ENCODE results near the gene PHACTR3. TPM values are rescaled to one million over a fixed set of nuclear protein-coding genes. Genes with fewer than 3 reads are reported as not detected.
A peak's percentile ranks its signal among the peaks of the same experiment; 100 is the strongest.
"Not testable (repeated sequence)": the region's sequence is repeated elsewhere in the genome, so short reads cannot be mapped to it uniquely, and the experiment has no call there.

PHACTR3 gene
- total RNA-seq, result under 1 TPM in 3 of 4 donors, not detected in 1; 0.54 to 0.81 (median 0.59) TPM

GRCh38 chr20:59603781-59604541 lies at the start of gene PHACTR3:
PHACTR3 (plus strand) TSS chr20:59604540; CDS start chr20:59605015, 475 bp downstream.
- peak within 1 kb of the TSS in 1 of 4 donors; percentile 30 for H3K27ac ChIP-seq
- no peak for ATAC-seq
- TF ChIP-seq POLR2A (IDR thresholded peaks at IDR 0.05) (no peak), CTCF (IDR thresholded peaks at IDR 0.05) (no peak), POLR2AphosphoS5 (IDR thresholded peaks at IDR 0.05) (no peak), EP300 (IDR thresholded peaks at IDR 0.05) (no peak)
- 12 to 20% methylated on average over 1 to 14 of the region's 40 CpGs for WGBS, 2 donors (ENCODE audit: low coverage in 1 of 2)
- H3K4me3 ChIP-seq, result peak within 1 kb of the TSS in 1 of 2 donors; percentile 40
- H3K4me1 ChIP-seq, result peaks cover 0 to 19% (median 8%) of the 10 kb centered on the region in 3 donors
- peaks cover 97% of the 10 kb centered on the region for H3K27me3 ChIP-seq
- H3K36me3 ChIP-seq, result no peaks in the 10 kb centered on the region
- H3K9me3 ChIP-seq, result no peaks in the 10 kb centered on the region

- not testable (repeated sequence) for ATAC-seq, H3K27ac ChIP-seq, H3K36me3 ChIP-seq, H3K4me3 ChIP-seq, H3K4me1 ChIP-seq, H3K9me3 ChIP-seq
- WGBS, 2 donors (ENCODE audit: low coverage in 1 of 2), result 90 to 100% methylated on average over 2 to 10 of the region's 26 CpGs
- H3K27me3 ChIP-seq, result peaks cover 18% of the 10 kb centered on the region
These were observed 46.4 kb upstream of the PHACTR3 start for GRCh38 chr20:59557733-59558529.

- Histone ChIP-seq H3K36me3 (no peaks in the 10 kb centered on the region), H3K27ac (no peak overlapping the region), H3K4me1 (no peaks in the 10 kb centered on the region), H3K9me3 (no peaks in the 10 kb centered on the region), H3K27me3 (peaks cover 18% of the 10 kb centered on the region), H3K4me3 (no peak overlapping the region)
- no peak for ATAC-seq
- WGBS, 2 donors (ENCODE audit: low coverage in 1 of 2), result 89 to 91% methylated on average over 3 to 8 of the region's 14 CpGs
- no peak for TF ChIP-seq POLR2AphosphoS5 (IDR thresholded peaks at IDR 0.05)
These were observed 45.1 kb upstream of the PHACTR3 start for GRCh38 chr20:59559024-59559817.

GRCh38 chr20:59559863-59560262 lies 44.5 kb upstream of the PHACTR3 start:
- ATAC-seq, result no peak
- TF ChIP-seq POLR2AphosphoS5 (IDR thresholded peaks at IDR 0.05) (no peak), CTCF (IDR thresholded peaks at IDR 0.05) (no peak), EP300 (IDR thresholded peaks at IDR 0.05) (no peak), POLR2A (IDR thresholded peaks at IDR 0.05) (no peak)
- WGBS, 2 donors (ENCODE audit: low coverage in 1 of 2), result 87 to 89% methylated on average over 3 to 7 of the region's 7 CpGs

GRCh38 chr20:59560588-59561227 lies 43.6 kb upstream of the PHACTR3 start:
- Histone ChIP-seq H3K4me1 (no peaks in the 10 kb centered on the region), H3K4me3 (no peak overlapping the region), H3K36me3 (no peaks in the 10 kb centered on the region), H3K27me3 (peaks cover 18% of the 10 kb centered on the region), H3K9me3 (no peaks in the 10 kb centered on the region), H3K27ac (no peak overlapping the region)
- no peak for ATAC-seq
- TF ChIP-seq CTCF (IDR thresholded peaks at IDR 0.05), result peak in 3 of 4 experiments; percentile 22 to 41 (median 39)
- TF ChIP-seq POLR2AphosphoS5 (IDR thresholded peaks at IDR 0.05), result no peak
- 10 to 16% methylated on average over 4 to 5 of the region's 7 CpGs for WGBS, 2 donors (ENCODE audit: low coverage in 1 of 2)

More at GRCh38 chr20:59559863-59560262, 44.5 kb upstream of the PHACTR3 start:
- Histone ChIP-seq H3K36me3 (no peaks in the 10 kb centered on the region), H3K27ac (no peak overlapping the region), H3K9me3 (no peaks in the 10 kb centered on the region), H3K27me3 (peaks cover 18% of the 10 kb centered on the region), H3K4me1 (no peaks in the 10 kb centered on the region), H3K4me3 (no peak overlapping the region)

Data from gastroesophageal sphincter (tissue), 4 donors.